Stimulated activated CD4-positive, alpha-beta T cell treated with anti-CD3 and anti-CD28 coated beads, Interleukin-15, amount 100 ng/mL, for 1 hour (primary cell): ENCODE data around the gene NMRAL1.

Experiments used
- DNase-seq, 2 donors: peaks; one replicate each; pipeline ENCODE4 v3.0.0-alpha.2; 2020; ENCODE audit warnings: low read depth in 1 of 2, low spot score in 1 of 2

The NMRAL1 gene

DNA sequence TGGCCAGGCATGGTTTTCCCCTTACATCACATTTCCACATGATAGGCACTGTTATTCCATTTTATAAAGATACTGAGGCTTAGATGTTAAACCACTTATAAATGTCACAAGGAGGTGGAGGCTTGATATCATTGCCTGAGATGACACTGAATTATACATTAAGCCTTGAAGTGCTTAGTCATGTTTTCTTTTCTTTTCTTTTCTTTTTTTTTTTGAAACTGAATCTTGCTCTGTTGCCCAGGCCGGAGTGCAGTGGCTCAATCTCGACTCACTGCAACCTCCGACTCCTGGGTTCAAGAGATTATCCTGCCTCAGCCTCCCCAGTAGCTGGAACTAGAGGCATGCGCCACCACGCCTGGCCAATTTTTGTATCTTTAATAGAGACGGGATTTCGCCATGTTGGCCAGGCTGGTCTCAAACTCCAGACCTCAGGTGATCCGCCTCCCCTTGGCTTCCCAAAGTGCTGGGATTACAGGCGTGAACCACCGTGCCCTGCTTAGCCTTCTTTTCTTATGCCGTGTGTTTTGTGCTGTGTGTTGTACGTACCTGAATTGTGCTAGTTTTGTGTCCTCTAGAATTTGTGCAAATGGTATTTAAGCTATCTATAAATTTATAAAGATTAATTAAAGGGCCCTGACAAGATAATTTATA, 47.6 kb downstream of the NMRAL1 start:
- DNase-seq, result no peak

DNA sequence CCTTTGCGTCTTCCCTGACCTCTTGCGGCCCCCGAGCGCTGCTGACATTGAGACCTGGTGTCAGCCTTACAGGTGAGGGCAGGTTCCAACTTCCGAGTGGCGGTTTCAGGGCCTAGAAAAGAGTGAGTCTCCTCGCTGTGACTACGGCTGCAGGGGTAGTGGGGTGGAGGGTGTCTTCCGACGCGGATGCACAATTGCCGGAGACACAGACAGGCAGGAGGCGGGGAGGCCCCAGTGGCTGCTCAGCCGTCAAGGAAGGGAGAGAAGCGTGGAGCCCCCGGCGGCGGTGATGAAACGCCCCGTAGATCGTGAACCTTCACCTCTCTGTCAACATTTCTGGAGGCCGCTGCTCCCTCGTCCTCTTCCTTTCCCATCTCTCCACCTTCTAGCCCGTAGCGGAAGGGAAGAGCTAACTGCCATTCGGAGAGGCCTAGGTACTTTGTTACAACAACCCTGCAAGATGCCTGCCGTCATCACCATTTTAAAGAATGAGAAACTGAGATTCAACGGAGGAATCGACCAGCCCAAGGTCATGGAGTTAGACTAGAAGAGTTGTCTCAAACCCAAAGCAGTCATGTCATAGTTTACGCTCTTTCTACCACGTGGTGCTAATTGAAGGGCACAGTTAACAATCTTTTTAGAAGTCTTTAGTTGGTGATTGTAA, 48.3 kb downstream of the NMRAL1 start:
- no peak for DNase-seq

DNA sequence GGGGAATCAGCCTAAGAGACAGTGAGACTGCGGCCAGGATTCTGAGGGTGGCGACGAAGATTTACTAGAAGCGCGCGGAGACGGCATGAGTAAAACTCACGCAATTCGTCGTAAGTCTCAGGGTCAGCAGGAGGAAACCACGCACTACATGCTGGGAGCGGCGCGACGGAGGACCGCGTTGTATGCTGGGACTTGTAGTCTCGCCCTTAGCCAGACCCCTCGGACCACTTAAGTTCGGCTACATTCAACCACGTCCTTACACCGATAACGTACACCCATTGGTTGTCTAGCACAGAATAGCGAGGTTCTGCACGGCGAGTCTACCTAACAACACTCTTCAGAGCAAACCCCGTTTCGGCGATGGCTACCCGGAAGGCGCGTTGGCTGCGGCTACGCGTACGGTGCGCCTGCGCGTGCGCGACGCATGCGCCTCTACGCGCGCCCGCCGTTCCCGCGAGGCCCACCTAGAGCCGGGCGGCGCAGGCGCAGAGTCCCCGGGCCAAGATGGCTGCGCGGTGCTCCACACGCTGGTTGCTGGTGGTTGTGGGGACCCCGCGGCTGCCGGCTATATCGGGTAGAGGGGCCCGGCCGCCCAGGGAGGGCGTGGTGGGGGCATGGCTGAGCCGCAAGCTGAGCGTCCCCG, 48.9 kb downstream of the NMRAL1 start, which contains the start of gene DNAJA3:
Gene DNAJA3, plus strand, starts transcription at position 491 of the 643 bp plus-strand sequence. Its CDS starts 14 bp downstream, at position 505.
- DNase-seq, result peak; percentile 86 to 89

DNA sequence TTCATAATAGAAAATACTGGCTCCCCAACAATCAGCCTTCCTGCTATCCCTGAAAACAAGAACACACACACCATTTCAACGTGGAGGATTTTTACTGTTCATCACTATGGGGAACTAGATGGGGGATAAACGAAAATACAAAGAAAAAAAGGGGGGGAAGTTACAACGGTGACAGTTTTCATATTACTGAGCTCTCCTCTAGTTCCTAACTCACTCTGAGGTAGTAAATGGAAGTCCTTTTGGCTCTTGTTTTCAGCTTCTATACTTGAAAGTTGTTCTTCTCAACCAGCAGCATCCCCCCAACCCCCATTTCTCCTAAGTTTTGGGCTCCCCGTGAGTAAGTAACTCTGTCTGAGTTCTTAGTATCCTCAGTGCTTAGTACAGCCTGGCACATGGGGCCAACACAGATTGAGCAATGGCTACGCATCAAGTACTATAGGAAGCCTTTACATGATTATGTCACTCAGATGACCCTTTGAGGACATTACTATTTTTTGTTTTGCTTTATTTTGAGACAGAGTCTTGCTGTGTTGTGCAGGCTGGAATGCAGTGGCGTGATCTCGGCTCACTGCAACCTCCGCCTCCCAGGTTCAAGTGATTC, 53.8 kb downstream of the NMRAL1 start:
- DNase-seq, result no peak

DNA sequence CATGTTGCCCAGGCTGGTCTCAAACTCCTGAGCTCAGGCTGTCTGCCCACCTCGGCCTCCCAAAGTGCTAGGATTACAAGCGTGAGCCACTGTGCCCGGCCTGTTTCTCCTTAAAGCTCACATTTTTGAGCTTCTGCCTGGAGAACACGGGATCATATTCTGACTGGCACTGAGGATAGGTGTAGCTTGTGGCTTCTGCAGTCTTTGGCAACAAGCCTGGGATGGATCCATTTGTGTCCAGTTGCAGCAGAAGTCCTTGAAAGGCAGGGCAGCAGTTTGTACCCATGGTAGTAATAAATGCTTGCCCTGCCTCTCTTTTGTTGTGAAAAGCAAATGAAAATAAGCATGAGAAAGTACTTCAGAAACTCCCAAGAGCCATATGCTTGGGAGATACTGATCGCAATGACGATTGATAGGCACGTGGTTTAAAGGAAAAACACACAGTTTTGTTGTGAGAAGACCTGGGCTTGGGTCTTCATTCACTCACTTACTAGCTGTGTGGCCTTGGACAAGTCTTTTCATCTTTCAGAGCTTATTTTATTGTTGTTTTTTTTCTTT, 54.9 kb downstream of the NMRAL1 start:
- no peak for DNase-seq

DNA sequence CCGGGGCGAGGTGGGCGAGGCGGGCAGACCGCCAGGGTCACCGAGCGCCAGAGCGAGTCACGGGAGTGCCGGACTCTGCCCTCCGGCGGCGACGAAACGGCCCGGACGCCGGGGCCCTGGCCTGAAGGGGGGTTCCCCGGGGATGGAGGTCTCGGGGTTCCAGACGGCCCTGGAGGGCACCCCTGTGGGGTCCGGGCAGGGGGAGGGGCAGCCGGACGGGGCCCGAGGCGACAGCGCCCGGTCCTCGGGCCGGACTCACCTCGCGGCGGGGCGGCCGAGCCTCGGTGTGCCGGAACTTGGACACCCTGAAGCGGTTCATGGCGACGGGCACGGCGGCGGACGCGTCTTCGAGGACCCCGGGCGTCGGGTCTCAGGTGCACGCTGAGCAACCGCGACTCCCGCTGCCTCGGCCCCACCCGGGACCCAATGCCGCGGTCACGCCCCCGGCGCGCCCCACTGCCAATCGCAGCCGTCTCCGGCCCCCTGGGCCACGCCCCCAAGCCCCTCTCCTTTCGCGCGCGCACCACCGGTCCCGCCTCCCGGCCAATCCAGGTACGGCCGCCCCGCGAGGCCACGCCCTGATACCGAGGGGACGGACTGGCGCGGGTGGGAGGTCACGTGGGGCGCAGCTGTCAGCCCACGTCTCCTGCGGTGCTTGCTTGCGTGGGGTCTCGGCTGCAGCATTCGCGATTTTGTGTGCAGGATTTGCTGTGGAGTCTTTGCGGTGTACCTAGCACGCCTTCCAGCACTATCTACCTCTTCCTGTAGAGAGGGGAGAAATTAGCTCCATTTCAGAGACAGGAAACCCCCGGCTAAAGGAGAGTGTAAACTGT, 58.0 kb downstream of the NMRAL1 start, which contains the start of gene CORO7:
Gene CORO7, minus strand, starts transcription at position 397 of the 833 bp plus-strand sequence. Its CDS starts 78 bp downstream, at position 319.
- peak; percentile 98 to 99 for DNase-seq

DNA sequence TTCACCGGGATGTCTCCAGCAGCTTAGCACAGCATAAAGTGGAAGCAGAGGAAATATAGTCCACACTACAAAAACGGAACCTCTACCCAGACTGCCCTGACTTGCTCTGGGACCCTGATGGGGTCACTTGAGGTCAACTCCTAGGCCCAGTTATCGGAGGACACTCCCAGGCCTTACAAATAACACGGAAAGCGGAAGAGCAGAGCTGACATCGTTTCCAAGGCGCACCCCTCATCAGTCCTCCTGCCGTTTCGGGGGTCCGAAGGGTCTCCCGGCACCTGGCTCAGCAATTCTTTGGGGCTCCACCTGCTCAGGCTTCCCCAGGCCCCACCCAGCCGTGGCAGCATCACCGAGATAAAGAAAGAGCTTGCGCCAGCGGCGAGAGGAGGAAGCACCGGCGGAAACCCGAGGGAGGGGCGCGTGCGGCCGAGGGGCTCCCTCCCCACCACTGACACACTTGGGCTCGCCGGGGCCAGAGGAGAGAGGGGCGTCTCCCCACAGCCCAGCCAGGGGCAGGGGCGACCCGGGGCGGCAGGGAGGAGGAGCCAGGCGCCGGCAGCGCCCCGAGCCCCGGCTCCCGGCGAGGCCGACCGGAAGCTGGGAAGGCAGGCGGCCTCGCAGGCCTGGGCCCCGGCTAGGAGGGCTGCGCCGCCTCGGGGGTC, 58.8 kb downstream of the NMRAL1 start:
- peak; percentile 18 to 27 for DNase-seq

DNA sequence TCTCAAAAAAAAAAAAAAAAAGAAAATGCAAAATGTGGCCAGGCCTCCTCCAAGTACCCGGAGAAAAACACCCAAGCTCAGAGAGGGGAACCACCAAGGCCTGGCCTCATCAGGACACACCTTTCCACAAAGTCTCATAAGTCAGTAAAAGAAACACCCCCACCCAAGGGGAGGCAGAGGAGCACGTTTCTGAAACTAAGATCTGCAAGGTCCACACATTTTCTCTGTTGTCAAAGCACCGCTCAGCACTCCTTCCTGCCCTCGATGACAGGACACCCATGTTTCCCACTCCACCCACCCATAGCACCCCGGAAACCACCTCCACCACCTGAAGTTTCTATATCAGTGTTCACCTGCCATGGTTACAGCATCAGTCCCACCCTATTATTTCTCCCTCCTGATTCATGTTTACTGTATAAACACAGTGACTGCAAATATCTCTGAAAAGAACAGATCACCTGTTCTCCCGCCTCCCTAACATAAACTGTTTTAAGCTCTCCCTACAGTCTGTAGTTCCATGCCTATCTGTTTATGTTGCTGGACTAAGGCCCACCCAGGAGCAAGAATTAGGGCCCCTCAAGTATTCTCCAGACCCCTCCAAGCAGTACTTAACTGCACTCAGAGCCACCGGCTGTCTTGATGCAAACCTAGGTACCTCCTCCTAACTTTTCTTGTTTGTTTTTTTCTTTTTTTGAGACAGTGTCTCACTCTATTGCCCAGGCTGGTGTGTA, 60.1 kb downstream of the NMRAL1 start:
- DNase-seq, result peak; percentile 56 to 60

DNA sequence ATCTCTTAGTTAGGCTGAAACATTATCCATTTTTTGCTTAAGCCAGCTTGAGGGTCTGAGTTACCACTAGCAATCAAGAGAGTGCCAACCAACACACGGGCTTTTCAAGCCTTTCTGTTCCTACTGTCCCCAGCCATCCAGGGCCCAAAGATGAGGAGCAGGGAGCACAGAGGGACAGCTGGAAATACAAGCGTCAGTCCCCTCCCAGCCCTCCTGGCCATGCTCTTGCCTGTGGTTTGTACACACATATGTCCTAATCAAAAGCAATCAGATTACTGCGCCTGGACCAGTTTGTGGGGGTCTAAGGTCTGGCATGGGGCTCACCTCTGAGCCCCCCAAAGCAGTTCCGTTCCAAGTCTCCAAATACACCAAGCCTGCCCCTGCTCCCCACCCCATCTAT, 61.6 kb downstream of the NMRAL1 start:
- DNase-seq, result no peak

DNA sequence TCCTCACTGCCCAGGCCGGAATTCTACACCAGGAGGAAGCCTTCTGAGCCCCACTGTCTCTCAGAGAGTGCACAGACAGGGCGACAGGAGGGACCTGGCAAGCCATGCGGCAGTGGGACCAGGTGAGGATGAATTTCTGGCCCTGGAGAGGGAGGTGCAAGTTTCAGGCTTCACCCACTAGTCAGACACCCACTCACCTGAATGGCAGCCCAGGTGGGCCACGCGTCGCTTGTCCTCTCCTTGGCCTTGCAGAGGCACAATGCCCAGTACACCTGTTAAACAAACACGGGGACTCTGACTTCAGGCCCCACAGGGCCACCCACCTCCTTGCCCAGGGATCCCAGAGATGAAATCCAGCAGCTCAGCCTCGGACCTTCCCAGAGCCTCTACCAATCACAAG, 62.3 kb downstream of the NMRAL1 start:
- DNase-seq, result no peak
